ENCODE results near the gene DNAAF5. TPM values are rescaled to one million over a fixed set of nuclear protein-coding genes. Genes with fewer than 3 reads are reported as not detected.

DNAAF5 gene
- total and polyA plus RNA-seq, 2 donors (not counting 1 experiment from before 2014, with no cell fraction given), result 13.1 to 14.2 TPM

DNA sequence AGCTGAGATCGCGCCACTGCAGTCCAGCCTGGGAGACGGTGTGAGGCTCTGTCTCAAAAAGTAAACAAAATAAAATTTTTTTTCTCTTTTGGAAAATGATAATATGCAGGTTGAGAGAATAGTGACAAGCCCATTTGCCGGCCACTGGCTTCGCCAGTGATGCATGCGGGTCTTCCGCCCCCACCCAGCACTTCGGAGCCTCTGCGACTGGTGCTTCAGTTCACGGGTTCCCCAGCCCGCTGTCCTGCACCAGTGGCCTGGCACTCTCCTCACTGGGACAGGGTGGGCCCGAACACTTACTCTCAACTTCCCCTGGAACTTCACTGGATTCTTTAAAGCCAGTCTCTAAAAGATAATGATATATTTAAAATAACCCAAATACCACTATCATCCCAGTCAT lies 108.5 kb downstream of the DNAAF5 start:
- H3K4me1 ChIP-seq (ENCODE audit: control insufficient read depth, extremely low read depth, insufficient read depth, low read length), result peaks cover 17% of the 10 kb centered on the region
- no peak overlapping the region for H3K4me2 ChIP-seq (ENCODE audit: extremely low read depth, insufficient read depth, low read length)
- no peak overlapping the region for H3K4me3 ChIP-seq (replicated peaks in 1 of 4; ENCODE audit: control extremely low read depth in 1 of 4, insufficient read depth in 1 of 4, low read depth in 3 of 4, low read length in 4 of 4)
- no peak overlapping the region for H3K27ac ChIP-seq (ENCODE audit: insufficient read depth, low read length)
- no peak overlapping the region for H2AFZ ChIP-seq (ENCODE audit: low read length)
- H3K9ac ChIP-seq (ENCODE audit: insufficient read depth, low read length), result no peak overlapping the region
- H3K9me3 ChIP-seq (ENCODE audit: control insufficient read depth, insufficient read depth, low read depth, low read length), result no peaks in the 10 kb centered on the region
- H4K20me1 ChIP-seq (ENCODE audit: control insufficient read depth, extremely low read depth, insufficient read depth, low read length), result no peaks in the 10 kb centered on the region
- peaks cover 7% of the 10 kb centered on the region for H3K36me3 ChIP-seq (ENCODE audit: control insufficient read depth, insufficient read depth, low read length)
- TF ChIP-seq EZH2 (IDR thresholded peaks at IDR 0.05; ENCODE audit: low read length, missing control alignments), result no peak
- TF ChIP-seq, protein P1, sequence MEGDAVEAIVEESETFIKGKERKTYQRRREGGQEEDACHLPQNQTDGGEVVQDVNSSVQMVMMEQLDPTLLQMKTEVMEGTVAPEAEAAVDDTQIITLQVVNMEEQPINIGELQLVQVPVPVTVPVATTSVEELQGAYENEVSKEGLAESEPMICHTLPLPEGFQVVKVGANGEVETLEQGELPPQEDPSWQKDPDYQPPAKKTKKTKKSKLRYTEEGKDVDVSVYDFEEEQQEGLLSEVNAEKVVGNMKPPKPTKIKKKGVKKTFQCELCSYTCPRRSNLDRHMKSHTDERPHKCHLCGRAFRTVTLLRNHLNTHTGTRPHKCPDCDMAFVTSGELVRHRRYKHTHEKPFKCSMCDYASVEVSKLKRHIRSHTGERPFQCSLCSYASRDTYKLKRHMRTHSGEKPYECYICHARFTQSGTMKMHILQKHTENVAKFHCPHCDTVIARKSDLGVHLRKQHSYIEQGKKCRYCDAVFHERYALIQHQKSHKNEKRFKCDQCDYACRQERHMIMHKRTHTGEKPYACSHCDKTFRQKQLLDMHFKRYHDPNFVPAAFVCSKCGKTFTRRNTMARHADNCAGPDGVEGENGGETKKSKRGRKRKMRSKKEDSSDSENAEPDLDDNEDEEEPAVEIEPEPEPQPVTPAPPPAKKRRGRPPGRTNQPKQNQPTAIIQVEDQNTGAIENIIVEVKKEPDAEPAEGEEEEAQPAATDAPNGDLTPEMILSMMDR (conservative IDR thresholded peaks at IDR 0.05 in 1 of 2, IDR thresholded peaks at IDR 0.05 in 1 of 2; ENCODE audit: low read depth in 1 of 2, low read length in 2 of 2), result no peak
- no peak for DNase-seq (ENCODE audit: low read depth in 2 of 2)
- H3K79me2 ChIP-seq (ENCODE audit: control insufficient read depth, insufficient read depth, low read length), result peaks cover 86% of the 10 kb centered on the region
- H3K27me3 ChIP-seq (ENCODE audit: control insufficient read depth, insufficient read depth, low read length), result no peaks in the 10 kb centered on the region

GRCh38 chr7:835485-836401 lies 109.2 kb downstream of the DNAAF5 start:
- Histone ChIP-seq H4K20me1 (ENCODE audit: control insufficient read depth, extremely low read depth, insufficient read depth, low read length) (no peaks in the 10 kb centered on the region), H3K27ac (ENCODE audit: insufficient read depth, low read length) (no peak overlapping the region), H3K9me3 (ENCODE audit: control insufficient read depth, insufficient read depth, low read depth, low read length) (no peaks in the 10 kb centered on the region), H3K4me1 (ENCODE audit: control insufficient read depth, extremely low read depth, insufficient read depth, low read length) (peaks cover 13% of the 10 kb centered on the region), H3K9ac (ENCODE audit: insufficient read depth, low read length) (no peak overlapping the region), H3K4me2 (ENCODE audit: extremely low read depth, insufficient read depth, low read length) (no peak overlapping the region), H3K27me3 (ENCODE audit: control insufficient read depth, insufficient read depth, low read length) (no peaks in the 10 kb centered on the region), H3K36me3 (ENCODE audit: control insufficient read depth, insufficient read depth, low read length) (peaks cover 9% of the 10 kb centered on the region), H3K4me3 (replicated peaks in 1 of 4; ENCODE audit: control extremely low read depth in 1 of 4, insufficient read depth in 1 of 4, low read depth in 3 of 4, low read length in 4 of 4) (no peak overlapping the region), H2AFZ (ENCODE audit: low read length) (no peak overlapping the region), H3K79me2 (ENCODE audit: control insufficient read depth, insufficient read depth, low read length) (peaks cover 81% of the 10 kb centered on the region)
- no peak for DNase-seq (ENCODE audit: low read depth in 2 of 2)
- TF ChIP-seq, protein P1 (conservative IDR thresholded peaks at IDR 0.05 in 1 of 2, IDR thresholded peaks at IDR 0.05 in 1 of 2; ENCODE audit: low read depth in 1 of 2, low read length in 2 of 2), result no peak
- no peak for TF ChIP-seq EZH2 (IDR thresholded peaks at IDR 0.05; ENCODE audit: low read length, missing control alignments)

Other genes starting within 250 kb of the DNAAF5 start
- 10.8 and 13.5 TPM in 2 replicates for gene PDGFA, start 206.9 kb upstream of the DNAAF5 start, total RNA-seq
- 2.0 and 16.9 TPM in 2 replicates for gene PDGFA, start 206.9 kb upstream of the DNAAF5 start, polyA plus RNA-seq
- 12.3 and 14.5 TPM in 2 replicates for gene PRKAR1B, start 582 bp downstream of the DNAAF5 start, total RNA-seq
- gene PRKAR1B, start 582 bp downstream of the DNAAF5 start, polyA plus RNA-seq, result 12.1 and 12.7 TPM in 2 replicates
- gene SUN1, start 105.8 kb downstream of the DNAAF5 start, total RNA-seq, result 92.7 and 185 TPM in 2 replicates
- 157 and 220 TPM in 2 replicates for gene SUN1, start 105.8 kb downstream of the DNAAF5 start, polyA plus RNA-seq
- gene GET4, start 149.9 kb downstream of the DNAAF5 start, total RNA-seq, result 21.6 and 23.1 TPM in 2 replicates
- 13.4 and 15.9 TPM in 2 replicates for gene GET4, start 149.9 kb downstream of the DNAAF5 start, polyA plus RNA-seq
- 1.0 and 2.3 TPM in 2 replicates for gene ADAP1, start 228.0 kb downstream of the DNAAF5 start, total RNA-seq
- 1.0 and 1.1 TPM in 2 replicates for gene ADAP1, start 228.0 kb downstream of the DNAAF5 start, polyA plus RNA-seq
- gene COX19, start 248.8 kb downstream of the DNAAF5 start, total RNA-seq, result 9.2 and 11.7 TPM in 2 replicates
- gene COX19, start 248.8 kb downstream of the DNAAF5 start, polyA plus RNA-seq, result 4.0 and 4.3 TPM in 2 replicates

All from fibroblast of lung (primary cell).